Measurements from ENCODE around the gene BLOC1S1.

BLOC1S1 gene

GRCh38 chr12:55694651-55695050 is 21.2 kb upstream of the BLOC1S1 start:
- no peak for DNase-seq

- DNase-seq = no peak
Observed at GRCh38 chr12:55695349-55695748, 20.5 kb upstream of the BLOC1S1 start.

- DNase-seq = no peak
Observed at GRCh38 chr12:55696141-55696540, 19.7 kb upstream of the BLOC1S1 start.

- no peak for DNase-seq
Observed at GRCh38 chr12:55696796-55697462, 18.9 kb upstream of the BLOC1S1 start.

GRCh38 chr12:55697686-55698085 is 18.2 kb upstream of the BLOC1S1 start:
- no peak for DNase-seq

- no peak for DNase-seq
Observed at GRCh38 chr12:55698241-55698955, 17.4 kb upstream of the BLOC1S1 start.

GRCh38 chr12:55698965-55699364 is 16.9 kb upstream of the BLOC1S1 start:
- no peak for DNase-seq

- DNase-seq = no peak
Observed at GRCh38 chr12:55699471-55700055, 16.3 kb upstream of the BLOC1S1 start.

- DNase-seq = no peak
Observed at GRCh38 chr12:55700255-55701018, 15.4 kb upstream of the BLOC1S1 start.

- no peak for DNase-seq
Observed at GRCh38 chr12:55702861-55703260, 13.0 kb upstream of the BLOC1S1 start.

- DNase-seq = no peak
Observed at GRCh38 chr12:55703288-55703687, 12.6 kb upstream of the BLOC1S1 start.

- peak; percentile 53 for DNase-seq
Observed at GRCh38 chr12:55703901-55704761, 11.7 kb upstream of the BLOC1S1 start.

GRCh38 chr12:55704824-55705718 is 10.8 kb upstream of the BLOC1S1 start:
- DNase-seq = no peak

GRCh38 chr12:55705782-55706402 is 10.0 kb upstream of the BLOC1S1 start:
- DNase-seq = no peak

- DNase-seq = no peak
Observed at GRCh38 chr12:55706568-55707218, 9.2 kb upstream of the BLOC1S1 start.

GRCh38 chr12:55707219-55707671 is 8.6 kb upstream of the BLOC1S1 start:
- DNase-seq = no peak

- peak; percentile 60 for DNase-seq
Observed at GRCh38 chr12:55707841-55708694, 7.8 kb upstream of the BLOC1S1 start, which contains the start of gene ITGA7. ITGA7 (minus strand) TSS chr12:55707904; CDS start chr12:55707682, 222 bp downstream.

GRCh38 chr12:55708695-55709233 is 7.1 kb upstream of the BLOC1S1 start:
- no peak for DNase-seq

All from fibroblast of skin of scalp (primary cell).